ENCODE data around the gene CCDC60. TPM values are rescaled to one million over a fixed set of nuclear protein-coding genes. Genes with fewer than 3 reads are reported as not detected.

Gene CCDC60
- total and polyA plus RNA-seq, 4 donors = not detected

- H3K4me1 ChIP-seq (ENCODE audit: control insufficient read depth in 1 of 2, insufficient read depth in 2 of 2, low read length in 2 of 2) = no peaks in the 10 kb centered on the region
- H3K9me3 ChIP-seq (ENCODE audit: control insufficient read depth, low read length) = peaks cover 4% of the 10 kb centered on the region
- no peaks in the 10 kb centered on the region for H3K36me3 ChIP-seq (ENCODE audit: control insufficient read depth in 1 of 2, insufficient read depth in 2 of 2, low read length in 1 of 2)
- intact Hi-C loops (cut with DNase I) = no loop called here
- no peaks in the 10 kb centered on the region for H3K27me3 ChIP-seq (ENCODE audit: control insufficient read depth in 1 of 2, insufficient read depth in 2 of 2, low read length in 1 of 2)
- no peak overlapping the region for H3K4me3 ChIP-seq (ENCODE audit: low read length in 2 of 2)
- ATAC-seq (ENCODE audit: low FRiP score) = no peak
- 73 to 76% methylated on average over 3 of the region's 3 CpGs for WGBS, 2 donors
- no peak for DNase-seq
- no peak overlapping the region for H3K27ac ChIP-seq (ENCODE audit: low read depth in 1 of 2, low read length in 2 of 2)
Measured at GRCh38 chr12:119476951-119477350, 142.4 kb downstream of the CCDC60 start.

GRCh38 chr12:119479121-119479561 lies 144.6 kb downstream of the CCDC60 start:
- Histone ChIP-seq H3K27me3 (ENCODE audit: control insufficient read depth in 1 of 2, insufficient read depth in 2 of 2, low read length in 1 of 2) (no peaks in the 10 kb centered on the region), H3K36me3 (ENCODE audit: control insufficient read depth in 1 of 2, insufficient read depth in 2 of 2, low read length in 1 of 2) (no peaks in the 10 kb centered on the region), H3K27ac (ENCODE audit: low read depth in 1 of 2, low read length in 2 of 2) (no peak overlapping the region), H3K4me1 (ENCODE audit: control insufficient read depth in 1 of 2, insufficient read depth in 2 of 2, low read length in 2 of 2) (no peaks in the 10 kb centered on the region), H3K9me3 (ENCODE audit: control insufficient read depth, low read length) (peaks cover 12% of the 10 kb centered on the region), H3K4me3 (ENCODE audit: low read length in 2 of 2) (no peak overlapping the region)
- WGBS, 2 donors = 48 to 70% methylated on average over 10 of the region's 10 CpGs
- no peak for DNase-seq
- intact Hi-C loops (cut with DNase I) = no loop called here
- ATAC-seq (ENCODE audit: low FRiP score) = no peak

GRCh38 chr12:119480551-119480950 lies 146.0 kb downstream of the CCDC60 start:
- Histone ChIP-seq H3K4me1 (ENCODE audit: control insufficient read depth in 1 of 2, insufficient read depth in 2 of 2, low read length in 2 of 2) (no peaks in the 10 kb centered on the region), H3K4me3 (ENCODE audit: low read length in 2 of 2) (no peak overlapping the region), H3K27ac (ENCODE audit: low read depth in 1 of 2, low read length in 2 of 2) (no peak overlapping the region), H3K27me3 (ENCODE audit: control insufficient read depth in 1 of 2, insufficient read depth in 2 of 2, low read length in 1 of 2) (no peaks in the 10 kb centered on the region), H3K9me3 (ENCODE audit: control insufficient read depth, low read length) (peaks cover 12% of the 10 kb centered on the region), H3K36me3 (ENCODE audit: control insufficient read depth in 1 of 2, insufficient read depth in 2 of 2, low read length in 1 of 2) (no peaks in the 10 kb centered on the region)
- WGBS, 2 donors = 89 to 92% methylated on average over 1 of the region's 1 CpG
- no peak for ATAC-seq (ENCODE audit: low FRiP score)
- DNase-seq = no peak
- intact Hi-C loops (cut with DNase I) = no loop called here

DNA sequence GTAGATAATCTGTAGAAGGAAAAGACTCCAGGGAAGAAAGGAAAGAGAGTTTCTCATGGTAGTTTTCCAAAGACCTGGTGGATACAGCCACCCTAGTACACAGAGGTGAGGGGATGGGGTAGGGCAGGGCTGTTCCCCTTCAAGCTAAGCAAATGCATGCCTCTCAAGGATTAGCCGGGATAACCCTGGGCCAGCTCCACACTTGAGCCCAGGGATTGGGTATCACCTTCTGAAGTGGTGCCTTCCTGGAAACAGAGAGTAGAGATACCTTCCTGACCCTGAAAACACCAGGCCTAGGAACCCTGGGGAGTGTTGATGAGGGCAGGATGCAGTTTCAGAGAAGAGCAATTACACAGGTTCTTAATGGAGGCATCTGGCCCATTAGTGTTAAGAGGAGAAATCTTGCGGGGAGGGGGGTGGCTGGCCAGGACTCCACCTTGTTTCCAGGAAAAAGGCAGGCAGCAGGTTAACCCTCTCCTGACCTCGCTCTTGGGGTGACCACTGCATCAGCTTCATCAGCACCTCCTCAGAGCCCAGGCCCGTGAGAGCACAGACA lies 152.1 kb downstream of the CCDC60 start:
- no peak for DNase-seq
- intact Hi-C loops (cut with DNase I) = no loop called here
- Histone ChIP-seq H3K36me3 (ENCODE audit: control insufficient read depth in 1 of 2, insufficient read depth in 2 of 2, low read length in 1 of 2) (no peaks in the 10 kb centered on the region), H3K27ac (ENCODE audit: low read depth in 1 of 2, low read length in 2 of 2) (no peak overlapping the region), H3K4me1 (ENCODE audit: control insufficient read depth in 1 of 2, insufficient read depth in 2 of 2, low read length in 2 of 2) (no peaks in the 10 kb centered on the region), H3K9me3 (ENCODE audit: control insufficient read depth, low read length) (peaks cover 7% of the 10 kb centered on the region), H3K4me3 (ENCODE audit: low read length in 2 of 2) (no peak overlapping the region), H3K27me3 (ENCODE audit: control insufficient read depth in 1 of 2, insufficient read depth in 2 of 2, low read length in 1 of 2) (no peaks in the 10 kb centered on the region)
- no peak for ATAC-seq (ENCODE audit: low FRiP score)
- 19 to 21% methylated on average over 4 of the region's 4 CpGs for WGBS, 2 donors

DNA sequence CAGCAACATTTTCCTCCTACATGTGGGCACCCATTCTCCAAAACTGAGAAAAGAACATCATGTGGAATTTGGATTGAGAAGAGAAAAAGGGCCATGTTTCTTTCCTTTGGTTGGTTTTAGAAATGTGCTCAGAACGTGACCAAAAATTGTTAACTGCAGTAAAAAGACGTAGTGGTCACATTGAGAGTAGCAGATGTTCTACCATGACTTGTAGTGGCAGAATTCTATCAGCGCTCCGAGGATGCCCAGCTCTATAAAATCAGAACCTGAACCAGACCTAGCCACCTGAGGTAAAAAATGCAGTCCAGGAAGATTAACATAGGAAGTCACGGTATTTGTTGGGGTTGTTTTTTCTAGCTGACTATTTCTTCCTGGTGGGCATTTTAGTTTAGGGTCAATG lies 157.3 kb downstream of the CCDC60 start:
- peaks cover 2% of the 10 kb centered on the region for H3K9me3 ChIP-seq (ENCODE audit: control insufficient read depth, low read length)
- H3K4me1 ChIP-seq (ENCODE audit: control insufficient read depth in 1 of 2, insufficient read depth in 2 of 2, low read length in 2 of 2) = no peaks in the 10 kb centered on the region
- 82 to 83% methylated on average over 5 of the region's 5 CpGs for WGBS, 2 donors
- H3K4me3 ChIP-seq (ENCODE audit: low read length in 2 of 2) = no peak overlapping the region
- no peaks in the 10 kb centered on the region for H3K27me3 ChIP-seq (ENCODE audit: control insufficient read depth in 1 of 2, insufficient read depth in 2 of 2, low read length in 1 of 2)
- DNase-seq (no peak), ATAC-seq (ENCODE audit: low FRiP score) (no peak)
- no peaks in the 10 kb centered on the region for H3K36me3 ChIP-seq (ENCODE audit: control insufficient read depth in 1 of 2, insufficient read depth in 2 of 2, low read length in 1 of 2)
- no peak overlapping the region for H3K27ac ChIP-seq (ENCODE audit: low read depth in 1 of 2, low read length in 2 of 2)
- intact Hi-C loops (cut with DNase I) = no loop called here

DNA sequence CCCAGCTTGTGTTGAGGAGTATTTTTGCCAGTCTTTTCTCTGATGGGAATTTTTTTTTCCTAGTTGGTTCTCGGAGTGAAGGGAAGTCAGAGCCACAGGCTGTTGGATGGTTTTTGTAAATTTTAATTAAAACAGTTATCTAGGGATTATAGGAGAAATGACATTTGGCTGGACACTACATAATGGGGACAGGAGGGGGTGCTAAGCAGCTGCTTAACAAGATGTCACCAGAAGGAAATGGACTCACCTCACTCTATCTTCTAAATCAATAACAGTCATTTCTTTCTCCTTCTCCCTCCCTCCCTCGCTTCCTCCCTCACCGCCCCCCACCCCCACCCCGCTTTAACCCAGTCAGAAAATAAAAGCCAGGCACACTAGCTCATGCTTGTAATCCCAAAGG lies 165.7 kb downstream of the CCDC60 start:
- Histone ChIP-seq H3K9me3 (ENCODE audit: control insufficient read depth, low read length) (no peaks in the 10 kb centered on the region), H3K27me3 (ENCODE audit: control insufficient read depth in 1 of 2, insufficient read depth in 2 of 2, low read length in 1 of 2) (no peaks in the 10 kb centered on the region), H3K4me3 (ENCODE audit: low read length in 2 of 2) (no peak overlapping the region), H3K27ac (ENCODE audit: low read depth in 1 of 2, low read length in 2 of 2) (no peak overlapping the region), H3K36me3 (ENCODE audit: control insufficient read depth in 1 of 2, insufficient read depth in 2 of 2, low read length in 1 of 2) (no peaks in the 10 kb centered on the region), H3K4me1 (ENCODE audit: control insufficient read depth in 1 of 2, insufficient read depth in 2 of 2, low read length in 2 of 2) (no peaks in the 10 kb centered on the region)
- ATAC-seq (ENCODE audit: low FRiP score) (no peak), DNase-seq (no peak)
- intact Hi-C loops (cut with DNase I) = no loop called here
- 75 to 76% methylated on average over 4 of the region's 4 CpGs for WGBS, 2 donors

GRCh38 chr12:119501052-119501451 lies 166.5 kb downstream of the CCDC60 start:
- no peak overlapping the region for H3K4me3 ChIP-seq (ENCODE audit: low read length in 2 of 2)
- WGBS, 2 donors = 74 to 81% methylated on average over 2 of the region's 2 CpGs
- no peak overlapping the region for H3K27ac ChIP-seq (ENCODE audit: low read depth in 1 of 2, low read length in 2 of 2)
- no peak for DNase-seq
- no peaks in the 10 kb centered on the region for H3K9me3 ChIP-seq (ENCODE audit: control insufficient read depth, low read length)
- no peaks in the 10 kb centered on the region for H3K4me1 ChIP-seq (ENCODE audit: control insufficient read depth in 1 of 2, insufficient read depth in 2 of 2, low read length in 2 of 2)
- intact Hi-C loops (cut with DNase I) = no loop called here
- no peaks in the 10 kb centered on the region for H3K27me3 ChIP-seq (ENCODE audit: control insufficient read depth in 1 of 2, insufficient read depth in 2 of 2, low read length in 1 of 2)
- H3K36me3 ChIP-seq (ENCODE audit: control insufficient read depth in 1 of 2, insufficient read depth in 2 of 2, low read length in 1 of 2) = no peaks in the 10 kb centered on the region
- ATAC-seq (ENCODE audit: low FRiP score) = no peak

DNA sequence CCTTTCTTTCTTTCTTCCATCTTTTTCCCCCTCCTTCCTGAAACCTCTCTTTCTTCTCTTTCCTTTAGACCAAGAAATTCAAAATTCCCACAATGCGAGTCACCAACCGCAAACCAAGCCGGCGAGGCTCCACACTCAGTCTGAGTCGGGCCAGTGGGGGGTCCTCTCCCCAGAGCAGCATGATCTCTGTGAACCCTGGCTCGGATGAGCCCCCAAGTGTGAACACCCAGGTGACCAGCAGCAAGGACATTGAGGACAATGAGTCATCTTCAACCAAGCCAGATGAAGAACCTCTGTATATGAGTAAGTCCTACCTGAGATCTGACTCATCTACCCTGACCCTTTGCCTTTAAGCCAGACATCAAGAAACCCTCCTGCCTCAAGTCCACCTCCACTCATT lies 170.5 kb downstream of the CCDC60 start:
- H3K27ac ChIP-seq (ENCODE audit: low read depth in 1 of 2, low read length in 2 of 2) = no peak overlapping the region
- no peak overlapping the region for H3K4me3 ChIP-seq (ENCODE audit: low read length in 2 of 2)
- H3K36me3 ChIP-seq (ENCODE audit: control insufficient read depth in 1 of 2, insufficient read depth in 2 of 2, low read length in 1 of 2) = no peaks in the 10 kb centered on the region
- no peaks in the 10 kb centered on the region for H3K27me3 ChIP-seq (ENCODE audit: control insufficient read depth in 1 of 2, insufficient read depth in 2 of 2, low read length in 1 of 2)
- 79 to 85% methylated on average over 6 of the region's 6 CpGs for WGBS, 2 donors
- no peaks in the 10 kb centered on the region for H3K9me3 ChIP-seq (ENCODE audit: control insufficient read depth, low read length)
- DNase-seq (no peak), ATAC-seq (ENCODE audit: low FRiP score) (no peak)
- no peaks in the 10 kb centered on the region for H3K4me1 ChIP-seq (ENCODE audit: control insufficient read depth in 1 of 2, insufficient read depth in 2 of 2, low read length in 2 of 2)
- intact Hi-C loops (cut with DNase I) = no loop called here

DNA sequence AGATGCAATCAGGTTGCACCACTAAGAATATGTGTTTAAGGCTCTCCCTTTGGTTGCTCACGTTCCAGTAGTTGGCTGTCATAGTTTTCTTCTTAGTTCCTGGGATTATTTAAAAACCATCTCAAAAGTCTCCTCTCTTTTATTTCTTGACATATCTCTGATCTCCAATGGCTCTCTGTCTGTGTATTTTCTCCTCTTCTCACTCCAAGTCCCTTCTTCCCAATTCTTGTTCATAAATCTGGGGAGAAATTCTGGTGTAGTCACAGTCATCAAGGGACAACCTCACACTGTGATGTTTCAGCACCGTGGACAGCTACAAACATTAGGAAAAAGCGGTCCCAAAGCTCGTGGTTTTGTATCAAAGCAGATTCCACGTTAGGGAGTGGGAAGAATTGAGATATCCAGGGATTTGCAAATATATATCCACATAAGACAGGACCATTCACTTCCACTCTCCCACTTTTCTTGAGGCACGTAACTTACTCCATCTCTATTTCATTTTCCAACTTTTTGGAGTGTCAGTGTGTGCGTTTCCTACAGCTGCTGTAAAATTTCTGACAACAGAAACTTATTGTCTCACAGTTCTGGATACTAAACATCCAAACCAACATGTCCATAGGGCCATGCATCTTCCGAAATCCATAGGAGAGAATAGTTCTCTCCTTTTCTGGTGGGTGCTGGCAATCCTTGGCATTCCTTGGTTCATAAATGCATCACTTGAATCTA lies 178.4 kb downstream of the CCDC60 start:
- Histone ChIP-seq H3K9me3 (ENCODE audit: control insufficient read depth, low read length) (peaks cover 4% of the 10 kb centered on the region), H3K4me1 (ENCODE audit: control insufficient read depth in 1 of 2, insufficient read depth in 2 of 2, low read length in 2 of 2) (no peaks in the 10 kb centered on the region), H3K27ac (ENCODE audit: low read depth in 1 of 2, low read length in 2 of 2) (no peak overlapping the region), H3K4me3 (ENCODE audit: low read length in 2 of 2) (no peak overlapping the region), H3K27me3 (ENCODE audit: control insufficient read depth in 1 of 2, insufficient read depth in 2 of 2, low read length in 1 of 2) (no peaks in the 10 kb centered on the region), H3K36me3 (ENCODE audit: control insufficient read depth in 1 of 2, insufficient read depth in 2 of 2, low read length in 1 of 2) (no peaks in the 10 kb centered on the region)
- DNase-seq = no peak
- WGBS, 2 donors = 34 to 35% methylated on average over 8 of the region's 8 CpGs
- ATAC-seq (ENCODE audit: low FRiP score) = no peak
- intact Hi-C loops (cut with DNase I) = no loop called here
